Brain microvascular endothelial cell (primary cell): ENCODE measurements around the gene PM20D2.

Source experiments
- DNase-seq: peaks from one replicate; pipeline ENCODE4 v3.0.0-alpha.2; 2020
- H3K27ac ChIP-seq: fragments of 250-450 bp; sonication (Bioruptor Pico); 2 replicates; pipeline ENCODE4 v1.5.1; 2020; ENCODE audit warnings: mild to moderate bottlenecking, moderate library complexity
- H3K27me3 ChIP-seq: fragments of 250-450 bp; sonication (Bioruptor Pico); replicated peaks from 2 replicates; pipeline ENCODE4 v1.5.1; 2020; ENCODE audit warnings: mild to moderate bottlenecking
- H3K36me3 ChIP-seq: fragments of 250-450 bp; sonication (Bioruptor Pico); replicated peaks from 2 replicates; pipeline ENCODE4 v1.5.1; 2020; ENCODE audit warnings: mild to moderate bottlenecking
- H3K4me3 ChIP-seq: 2 replicates; pipeline ENCODE4 v1.5.1; 2011; ENCODE audit warnings: low read depth, mild to moderate bottlenecking, control low read depth, low read length, moderate library complexity
- in situ Hi-C: cut with HindIII; loops from 2 replicates; pipeline ENCODE4 v1.10.0; 2017; ENCODE audit warnings: low sequenced_read_pairs, low pct_ligation_motif_present
- TF ChIP-seq, protein P1 (sequence below): IDR thresholded peaks from 2 replicates; pipeline ENCODE4 v1.5.1; 2011; ENCODE audit warnings: low read depth, mild to moderate bottlenecking, moderate library complexity, low read length, control low read depth, inconsistent platforms; ENCODE audit errors: missing control alignments

PM20D2 gene

DNA sequence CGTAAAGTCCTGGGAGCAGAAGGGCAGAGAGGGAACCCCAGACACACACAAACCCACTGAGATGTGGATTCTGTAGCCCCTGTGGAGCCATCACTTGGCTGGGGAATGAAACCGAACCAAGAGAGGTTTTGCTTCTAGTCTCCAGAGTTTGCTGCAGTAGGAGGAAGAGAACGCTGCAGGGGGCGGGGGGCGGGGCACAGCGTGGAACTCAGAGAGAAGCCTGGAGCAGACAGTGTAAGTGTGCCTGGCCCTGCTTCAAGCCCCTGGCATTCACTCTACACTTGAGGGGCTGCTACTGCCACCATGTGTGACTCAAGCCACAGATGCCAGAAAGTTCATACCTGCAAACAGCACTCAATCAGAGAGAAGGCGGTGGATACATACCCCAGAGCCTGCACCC is 52.4 kb downstream of the PM20D2 start:
- in situ Hi-C loops: no loop called here
- no peak for DNase-seq
- H3K27me3 ChIP-seq: no peaks in the 10 kb centered on the region
- no peaks in the 10 kb centered on the region for H3K36me3 ChIP-seq
- H3K27ac ChIP-seq: no peak overlapping the region
- TF ChIP-seq, protein P1, sequence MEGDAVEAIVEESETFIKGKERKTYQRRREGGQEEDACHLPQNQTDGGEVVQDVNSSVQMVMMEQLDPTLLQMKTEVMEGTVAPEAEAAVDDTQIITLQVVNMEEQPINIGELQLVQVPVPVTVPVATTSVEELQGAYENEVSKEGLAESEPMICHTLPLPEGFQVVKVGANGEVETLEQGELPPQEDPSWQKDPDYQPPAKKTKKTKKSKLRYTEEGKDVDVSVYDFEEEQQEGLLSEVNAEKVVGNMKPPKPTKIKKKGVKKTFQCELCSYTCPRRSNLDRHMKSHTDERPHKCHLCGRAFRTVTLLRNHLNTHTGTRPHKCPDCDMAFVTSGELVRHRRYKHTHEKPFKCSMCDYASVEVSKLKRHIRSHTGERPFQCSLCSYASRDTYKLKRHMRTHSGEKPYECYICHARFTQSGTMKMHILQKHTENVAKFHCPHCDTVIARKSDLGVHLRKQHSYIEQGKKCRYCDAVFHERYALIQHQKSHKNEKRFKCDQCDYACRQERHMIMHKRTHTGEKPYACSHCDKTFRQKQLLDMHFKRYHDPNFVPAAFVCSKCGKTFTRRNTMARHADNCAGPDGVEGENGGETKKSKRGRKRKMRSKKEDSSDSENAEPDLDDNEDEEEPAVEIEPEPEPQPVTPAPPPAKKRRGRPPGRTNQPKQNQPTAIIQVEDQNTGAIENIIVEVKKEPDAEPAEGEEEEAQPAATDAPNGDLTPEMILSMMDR: no peak
- no peak overlapping the region for H3K4me3 ChIP-seq

- H3K27me3 ChIP-seq: no peaks in the 10 kb centered on the region
- no peak overlapping the region for H3K27ac ChIP-seq
- no peak overlapping the region for H3K4me3 ChIP-seq
- TF ChIP-seq, protein P1: no peak
- H3K36me3 ChIP-seq: no peaks in the 10 kb centered on the region
- in situ Hi-C loops: no loop called here
- no peak for DNase-seq
Observed at GRCh38 chr6:89199579-89199978, 53.7 kb downstream of the PM20D2 start.

DNA sequence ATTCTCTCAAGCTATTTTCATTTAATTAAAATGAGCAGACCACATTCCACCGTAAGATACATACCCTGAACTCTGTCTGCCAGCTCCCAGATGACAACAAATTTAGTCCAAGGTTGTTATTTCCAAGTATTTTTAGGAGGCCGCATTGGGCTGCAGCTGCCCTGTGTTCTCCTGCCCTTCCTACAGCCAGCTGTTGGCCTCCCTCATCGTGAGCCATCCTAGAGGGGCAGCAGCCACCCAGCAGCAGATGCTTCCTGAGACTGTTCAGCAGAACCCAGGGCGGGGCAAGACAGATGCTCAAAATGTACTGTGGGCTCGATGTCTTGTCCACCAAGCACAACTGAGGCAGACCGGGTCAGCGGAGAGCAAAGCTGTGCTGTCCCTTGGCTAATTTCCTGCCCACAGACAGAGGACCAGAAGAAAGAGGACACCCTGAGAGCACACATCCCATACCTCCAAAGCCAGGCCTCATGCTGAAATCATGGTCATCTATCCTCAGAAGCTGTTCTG is 54.9 kb downstream of the PM20D2 start:
- Histone ChIP-seq H3K4me3 (no peak overlapping the region), H3K27me3 (no peaks in the 10 kb centered on the region), H3K27ac (no peak overlapping the region), H3K36me3 (no peaks in the 10 kb centered on the region)
- in situ Hi-C loops: no loop called here
- DNase-seq: no peak
- TF ChIP-seq, protein P1: no peak

- no peaks in the 10 kb centered on the region for H3K36me3 ChIP-seq
- in situ Hi-C loops: no loop called here
- no peak overlapping the region for H3K27ac ChIP-seq
- TF ChIP-seq, protein P1: no peak
- DNase-seq: no peak
- no peaks in the 10 kb centered on the region for H3K27me3 ChIP-seq
- H3K4me3 ChIP-seq: no peak overlapping the region
Observed at GRCh38 chr6:89204096-89204495, 58.2 kb downstream of the PM20D2 start.

- no peak for DNase-seq
- H3K27ac ChIP-seq: no peak overlapping the region
- TF ChIP-seq, protein P1: no peak
- no peaks in the 10 kb centered on the region for H3K36me3 ChIP-seq
- H3K4me3 ChIP-seq: no peak overlapping the region
- in situ Hi-C loops: no loop called here
- no peaks in the 10 kb centered on the region for H3K27me3 ChIP-seq
Observed at GRCh38 chr6:89205819-89206218, 60.0 kb downstream of the PM20D2 start.

- TF ChIP-seq, protein P1: no peak
- no peak for DNase-seq
- in situ Hi-C loops: no loop called here
Observed at GRCh38 chr6:89208551-89208950, 62.7 kb downstream of the PM20D2 start.

More at GRCh38 chr6:89208551-89208950, 62.7 kb downstream of the PM20D2 start:
- H3K36me3 ChIP-seq: no peaks in the 10 kb centered on the region
- H3K4me3 ChIP-seq: no peak overlapping the region
- H3K27ac ChIP-seq: no peak overlapping the region
- H3K27me3 ChIP-seq: no peaks in the 10 kb centered on the region
